Urinary bladder (tissue), 4 donors: ENCODE data around the gene DUS2. TPM values are rescaled to one million over a fixed set of nuclear protein-coding genes. Genes with fewer than 3 reads are reported as not detected.
A peak's percentile ranks its signal among the peaks of the same experiment; 100 is the strongest.

ENCODE experiments used
- DNase-seq: peaks from one replicate; pipeline ENCODE4 v3.0.0-alpha.2; 2015; ENCODE audit errors: extremely low spot score
- H3K27ac ChIP-seq: one replicate; pipeline ENCODE4 v1.5.1; 2013; ENCODE audit warnings: low read depth, mild to moderate bottlenecking, moderate library complexity
- H3K36me3 ChIP-seq: one replicate; pipeline ENCODE4 v1.6.1; 2013; ENCODE audit warnings: mild to moderate bottlenecking, moderate library complexity; ENCODE audit not compliant: insufficient read depth
- H3K4me1 ChIP-seq: one replicate; pipeline ENCODE4 v1.6.1; 2013; ENCODE audit warnings: mild to moderate bottlenecking, moderate library complexity; ENCODE audit not compliant: insufficient read depth
- H3K4me3 ChIP-seq: one replicate; pipeline ENCODE4 v1.5.1; 2013; ENCODE audit warnings: low read depth, low read length
- WGBS: extraction: QIAGEN DNeasy Blood & Tissue Kit; methylation state at CpG from one replicate; pipeline ENCODE4 v1.1.7; 2013; 5-methylcytosine and 5-hydroxymethylcytosine counted together
- polyA plus RNA-seq: library from polyadenylated mRNA; stranded (reverse); fragments of 200-250 nt; gene quantifications from one replicate; pipeline ENCODE4 v1.2.3, GENCODE V29; 2013
- total RNA-seq: library from RNA; depleted of rRNA; stranded (reverse); fragments of >200 nt; gene quantifications from one replicate; pipeline ENCODE4 v1.2.3, GENCODE V29; 2014
- donor health status: healthy with polysubstance abuse.
- donor health status: healthy.

Gene DUS2
- total and polyA plus RNA-seq, 2 donors, result 8.5 to 14.7 TPM

GRCh38 chr16:68082629-68083238 lies 59.6 kb downstream of the DUS2 start:
- Histone ChIP-seq H3K4me1 (no peaks in the 10 kb centered on the region), H3K36me3 (no peaks in the 10 kb centered on the region), H3K27ac (no peak overlapping the region), H3K4me3 (no peak overlapping the region)
- DNase-seq, result no peak
- 86% methylated on average over 2 of the region's 2 CpGs for WGBS

GRCh38 chr16:68083239-68083781 lies 60.2 kb downstream of the DUS2 start:
- H3K36me3 ChIP-seq, result no peaks in the 10 kb centered on the region
- no peak overlapping the region for H3K4me3 ChIP-seq
- no peak overlapping the region for H3K27ac ChIP-seq
- 83% methylated on average over 4 of the region's 4 CpGs for WGBS
- no peak for DNase-seq
- H3K4me1 ChIP-seq, result no peaks in the 10 kb centered on the region

- Histone ChIP-seq H3K4me3 (peak overlapping the region; percentile 67), H3K4me1 (no peaks in the 10 kb centered on the region), H3K27ac (peak overlapping the region; percentile 97), H3K36me3 (no peaks in the 10 kb centered on the region)
- DNase-seq, result no peak
- 20% methylated on average over 21 of the region's 21 CpGs for WGBS
These were observed 60.9 kb downstream of the DUS2 start for GRCh38 chr16:68083861-68084503.

- WGBS, result under 1% methylated on average over 45 of the region's 45 CpGs
- no peaks in the 10 kb centered on the region for H3K4me1 ChIP-seq
- peak; percentile 91 for DNase-seq
- peak overlapping the region; percentile 97 for H3K27ac ChIP-seq
- peak overlapping the region; percentile 67 for H3K4me3 ChIP-seq
- H3K36me3 ChIP-seq, result no peaks in the 10 kb centered on the region
These were observed 61.6 kb downstream of the DUS2 start for GRCh38 chr16:68084504-68085258.

GRCh38 chr16:68085259-68086071 lies 62.4 kb downstream of the DUS2 start, which contains the start of gene NFATC3:
Gene NFATC3 (plus strand): TSS chr16:68085370. CDS start chr16:68085682, 312 bp downstream.
- WGBS, result under 1% methylated on average over 104 of the region's 104 CpGs
- Histone ChIP-seq H3K4me1 (no peaks in the 10 kb centered on the region), H3K4me3 (peak within 1 kb of the TSS; percentile 67), H3K36me3 (no peaks in the 10 kb centered on the region), H3K27ac (peak within 1 kb of the TSS; percentile 97)
- no peak for DNase-seq

GRCh38 chr16:68086336-68086841 lies 63.3 kb downstream of the DUS2 start:
- DNase-seq, result no peak
- no peaks in the 10 kb centered on the region for H3K36me3 ChIP-seq
- WGBS, result under 1% methylated on average over 6 of the region's 6 CpGs
- no peak overlapping the region for H3K27ac ChIP-seq
- peak overlapping the region; percentile 67 for H3K4me3 ChIP-seq
- H3K4me1 ChIP-seq, result no peaks in the 10 kb centered on the region

- H3K27ac ChIP-seq, result no peak overlapping the region
- no peaks in the 10 kb centered on the region for H3K36me3 ChIP-seq
- peak overlapping the region; percentile 25 for H3K4me3 ChIP-seq
- DNase-seq, result no peak
- no peaks in the 10 kb centered on the region for H3K4me1 ChIP-seq
- WGBS, result 8% methylated on average over 6 of the region's 6 CpGs
These were observed 63.8 kb downstream of the DUS2 start for GRCh38 chr16:68086860-68087268.

- Histone ChIP-seq H3K27ac (no peak overlapping the region), H3K4me1 (no peaks in the 10 kb centered on the region), H3K36me3 (no peaks in the 10 kb centered on the region), H3K4me3 (no peak overlapping the region)
- DNase-seq, result no peak
- WGBS, result 80% methylated on average over 2 of the region's 2 CpGs
These were observed 64.6 kb downstream of the DUS2 start for GRCh38 chr16:68087688-68088087.

- H3K36me3 ChIP-seq, result no peaks in the 10 kb centered on the region
- no peak overlapping the region for H3K27ac ChIP-seq
- H3K4me3 ChIP-seq, result no peak overlapping the region
- 89% methylated on average over 9 of the region's 9 CpGs for WGBS
- no peak for DNase-seq
- no peaks in the 10 kb centered on the region for H3K4me1 ChIP-seq
These were observed 65.3 kb downstream of the DUS2 start for GRCh38 chr16:68088130-68088972.

GRCh38 chr16:68089067-68089466 lies 66.0 kb downstream of the DUS2 start:
- DNase-seq, result no peak
- no peaks in the 10 kb centered on the region for H3K36me3 ChIP-seq
- no peak overlapping the region for H3K4me3 ChIP-seq
- H3K4me1 ChIP-seq, result no peaks in the 10 kb centered on the region
- WGBS, result 85% methylated on average over 4 of the region's 4 CpGs
- H3K27ac ChIP-seq, result no peak overlapping the region

GRCh38 chr16:68090130-68090529 lies 67.0 kb downstream of the DUS2 start:
- Histone ChIP-seq H3K36me3 (no peaks in the 10 kb centered on the region), H3K4me3 (no peak overlapping the region), H3K27ac (no peak overlapping the region), H3K4me1 (no peaks in the 10 kb centered on the region)
- WGBS, result 58% methylated on average over 3 of the region's 3 CpGs
- DNase-seq, result no peak

- 61% methylated on average over 3 of the region's 3 CpGs for WGBS
- Histone ChIP-seq H3K36me3 (no peaks in the 10 kb centered on the region), H3K4me1 (no peaks in the 10 kb centered on the region), H3K27ac (no peak overlapping the region), H3K4me3 (no peak overlapping the region)
- no peak for DNase-seq
These were observed 67.4 kb downstream of the DUS2 start for GRCh38 chr16:68090533-68090932.
